NCI-H524 treated with DMSO at 0.1 percent for 48 hours (cell line): ENCODE measurements around the gene CDH24.
"Not testable (repeated sequence)": the region's sequence is repeated elsewhere in the genome, so short reads cannot be mapped to it uniquely, and the experiment has no call there.

Experiments used
- DNase-seq: peaks from one replicate; lab custom pipeline; 2025; lab: John Stamatoyannopoulos, UW

CDH24 gene

DNA sequence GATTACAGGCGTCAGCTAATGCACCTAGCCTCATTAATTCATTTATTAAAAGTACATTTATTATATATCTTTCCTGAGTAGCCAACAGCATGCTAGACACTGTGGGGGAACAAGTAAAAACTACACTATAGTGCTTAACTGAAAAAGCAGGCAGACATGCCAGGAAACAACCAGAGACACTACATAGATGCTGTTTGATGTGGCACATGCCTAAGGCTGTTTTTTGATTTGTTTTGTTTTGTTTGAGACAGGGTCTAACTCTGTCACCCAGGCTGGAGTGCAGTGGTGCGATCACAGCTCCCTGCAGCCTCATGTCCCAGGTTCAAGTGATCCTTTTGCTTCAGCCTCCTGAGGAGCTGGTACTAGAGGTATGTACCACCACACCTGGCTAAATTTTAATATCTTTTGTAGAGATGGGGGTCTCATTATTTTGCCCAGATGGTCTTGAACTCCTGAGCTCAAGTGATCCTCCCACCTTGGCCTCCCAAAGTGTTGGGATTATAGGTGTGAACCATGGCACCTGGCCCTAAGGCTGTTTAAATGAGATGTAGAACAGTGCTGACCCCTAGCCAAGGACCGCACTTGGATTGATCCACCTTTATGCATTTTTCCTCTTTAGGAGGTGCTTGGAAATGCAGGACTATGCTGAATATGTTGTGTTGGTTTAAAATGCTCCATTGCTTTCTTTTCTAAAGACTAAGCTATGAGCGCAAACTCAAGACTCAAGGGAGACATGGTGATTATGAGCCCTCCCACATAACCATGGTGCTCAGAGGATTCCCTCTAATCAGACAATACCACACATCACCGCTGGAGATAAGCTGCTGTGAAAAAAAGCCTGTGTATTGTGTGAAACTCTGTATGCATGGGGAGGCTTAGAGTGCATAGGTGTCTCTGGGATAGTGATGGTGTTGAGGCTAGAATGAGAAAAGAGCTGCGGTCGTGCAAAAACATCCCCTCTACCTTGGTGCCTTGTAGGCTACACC, 36.9 kb downstream of the CDH24 start:
- DNase-seq, result no peak

DNA sequence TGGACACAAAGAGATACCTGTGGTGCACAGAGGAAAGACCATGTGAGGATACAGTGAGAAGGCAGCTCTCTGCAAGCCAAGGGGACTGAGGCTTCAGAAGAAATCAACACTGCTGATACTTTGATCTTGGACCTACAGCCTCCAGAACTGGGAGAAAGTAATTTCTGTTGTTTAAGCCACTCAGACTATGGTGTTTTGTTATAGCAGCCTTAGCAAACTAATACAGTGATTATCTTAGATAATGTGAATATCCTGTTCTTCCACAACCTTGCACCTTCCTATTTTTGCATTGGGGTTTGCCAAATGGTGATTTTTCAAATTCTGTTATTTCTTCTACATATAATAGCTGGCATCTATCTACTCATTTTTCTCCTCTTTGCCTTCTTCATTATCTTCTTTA, 39.2 kb downstream of the CDH24 start:
- DNase-seq, result no peak

DNA sequence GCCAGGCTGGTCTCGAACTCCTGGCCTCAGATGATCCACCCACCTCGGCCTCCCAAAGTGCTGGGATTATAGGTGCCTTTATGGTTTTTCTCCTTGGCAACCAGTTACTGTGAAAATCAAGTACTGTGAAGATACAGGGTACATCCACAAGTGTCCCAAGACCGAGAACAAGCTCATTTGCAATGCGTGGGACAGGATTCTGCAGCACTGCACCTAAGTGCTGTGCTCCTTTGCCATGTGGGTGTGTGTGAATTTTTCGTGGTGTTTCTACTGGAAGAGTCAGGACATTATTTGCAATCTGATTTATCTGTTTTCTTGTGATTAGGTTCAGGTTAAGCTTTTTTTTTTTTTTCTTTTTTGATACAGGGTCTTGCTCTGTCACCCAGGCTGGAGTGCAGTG, 40.2 kb downstream of the CDH24 start:
- no peak for DNase-seq

DNA sequence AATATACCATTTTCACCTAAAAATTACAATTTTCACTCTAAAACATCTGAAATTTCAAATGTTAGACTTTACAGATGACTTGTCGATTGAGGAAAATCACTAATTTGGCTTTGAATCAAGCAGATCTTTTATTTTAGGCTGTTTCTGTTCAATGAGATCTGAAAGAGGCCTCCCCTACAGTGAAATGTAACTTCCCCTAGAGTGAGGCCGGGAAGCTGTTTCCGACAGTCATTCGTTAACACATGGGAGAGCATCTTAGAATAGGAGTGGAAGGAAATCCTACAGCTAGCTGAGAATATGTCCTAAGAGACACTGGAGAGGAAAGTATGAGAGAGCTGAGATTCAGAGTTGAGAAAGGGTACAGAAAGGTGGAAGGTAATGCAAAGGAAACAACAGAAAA, 41.7 kb downstream of the CDH24 start:
- no peak for DNase-seq

DNA sequence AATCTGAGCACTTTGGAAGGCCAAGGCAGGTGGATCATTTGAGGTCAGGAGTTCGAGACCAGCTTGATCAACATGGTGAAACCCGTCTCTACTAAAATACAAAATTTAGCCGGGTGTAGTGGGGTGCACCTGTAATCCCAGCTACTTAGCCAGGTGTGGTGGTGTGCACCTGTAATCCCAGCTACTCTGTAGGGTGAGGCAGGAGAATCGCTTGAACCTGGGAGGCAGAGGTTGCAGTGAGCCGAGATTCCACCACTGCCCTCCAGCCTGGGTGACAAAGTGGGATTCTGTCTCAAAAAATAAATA, 43.6 kb downstream of the CDH24 start:
- DNase-seq, result not testable (repeated sequence)

DNA sequence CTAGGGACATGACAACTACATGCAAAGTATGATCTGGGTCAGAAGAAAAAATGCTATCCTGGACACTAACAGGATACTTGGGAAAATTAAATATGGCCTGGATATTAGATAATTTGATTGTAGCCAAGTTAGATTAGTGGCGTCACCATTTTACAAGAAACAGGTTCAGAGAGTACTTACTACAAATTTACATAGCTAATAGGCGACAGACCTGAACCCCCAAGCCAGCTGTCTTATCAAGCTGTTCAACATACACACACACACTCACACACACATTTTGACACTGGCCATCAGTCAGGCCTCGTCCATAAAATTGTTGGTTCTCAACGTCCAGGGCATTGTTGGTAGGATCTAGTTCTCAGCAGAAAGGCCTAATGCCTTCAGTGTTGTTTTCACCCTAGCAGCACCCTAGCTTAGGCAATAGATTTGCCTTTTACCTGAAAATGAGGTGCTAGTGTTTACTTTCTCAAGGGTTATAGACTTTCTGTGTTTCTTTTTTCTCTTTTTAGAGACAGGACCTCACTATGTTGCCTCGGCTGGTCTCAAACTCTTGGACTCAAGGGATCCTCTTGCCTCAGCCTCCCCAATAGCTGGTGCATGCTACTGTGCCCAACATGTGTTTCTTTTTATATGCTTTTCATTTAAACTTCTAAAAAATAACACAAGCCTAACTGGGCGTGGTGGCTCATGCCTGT, 44.1 kb downstream of the CDH24 start:
- DNase-seq, result peak; percentile 89

DNA sequence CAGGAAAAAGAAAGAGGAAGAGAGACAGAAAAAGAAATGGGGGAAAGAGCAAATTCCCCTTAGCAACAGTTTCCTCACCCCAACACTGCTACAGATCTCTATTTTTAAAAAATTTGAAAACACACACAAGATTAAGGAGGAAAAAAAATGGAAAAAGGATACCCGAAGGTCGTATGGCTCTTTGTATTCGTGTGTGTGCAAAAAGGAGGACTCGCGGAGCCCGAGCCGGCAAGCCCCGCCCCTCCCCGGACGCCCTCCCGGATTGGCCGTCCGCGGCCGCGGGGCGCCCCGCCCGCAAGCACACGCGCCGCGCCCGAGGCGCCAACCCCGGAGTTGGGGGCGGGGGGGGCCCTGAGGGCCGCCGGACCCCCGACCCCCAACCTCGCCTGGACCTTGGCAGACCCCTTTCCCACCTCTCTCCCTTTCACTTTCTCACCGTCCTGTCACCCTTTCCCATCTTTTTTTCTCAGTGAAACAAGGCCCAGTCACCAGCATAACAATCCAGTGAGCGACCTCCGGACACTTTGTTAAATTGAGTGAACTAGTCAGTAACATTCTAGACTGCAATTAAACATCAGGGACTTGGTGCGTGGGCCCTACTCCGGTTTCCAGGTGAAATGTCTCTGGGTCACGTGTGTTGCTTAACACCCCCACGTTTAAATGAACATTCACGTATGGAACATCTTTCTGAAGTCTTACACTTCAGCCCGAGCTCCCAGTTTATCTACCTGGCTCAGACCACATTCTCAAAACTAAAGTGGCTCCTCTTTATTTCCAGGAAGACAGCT, 47.2 kb downstream of the CDH24 start, which contains the start of gene C14orf93:
Gene C14orf93, minus strand, starts transcription at position 205 of the 788 bp plus-strand sequence. CDS start 11,120 bp downstream, outside the sequence.
- DNase-seq, result peak; percentile 49

DNA sequence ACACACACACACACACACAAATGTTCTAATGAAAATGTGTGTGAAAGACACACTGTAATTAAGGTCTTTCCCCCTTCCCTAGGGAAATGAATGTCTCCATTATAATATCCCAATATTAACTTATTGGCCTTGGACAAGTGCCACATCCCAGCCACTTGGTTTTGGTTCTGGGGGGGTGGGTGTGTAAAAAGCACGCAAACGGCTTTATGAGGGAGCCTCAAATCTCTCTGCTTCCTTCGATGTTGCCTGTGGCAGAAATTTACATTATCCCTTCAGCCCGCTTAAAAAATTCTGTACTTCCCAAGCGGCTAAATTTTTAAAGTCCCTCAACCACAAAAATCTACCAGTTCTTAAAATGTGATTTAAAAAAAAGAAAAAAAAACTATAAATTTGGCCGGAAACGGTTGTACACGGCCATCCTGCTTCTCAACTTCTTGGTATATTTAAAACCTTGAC, 47.8 kb downstream of the CDH24 start:
- DNase-seq, result no peak

DNA sequence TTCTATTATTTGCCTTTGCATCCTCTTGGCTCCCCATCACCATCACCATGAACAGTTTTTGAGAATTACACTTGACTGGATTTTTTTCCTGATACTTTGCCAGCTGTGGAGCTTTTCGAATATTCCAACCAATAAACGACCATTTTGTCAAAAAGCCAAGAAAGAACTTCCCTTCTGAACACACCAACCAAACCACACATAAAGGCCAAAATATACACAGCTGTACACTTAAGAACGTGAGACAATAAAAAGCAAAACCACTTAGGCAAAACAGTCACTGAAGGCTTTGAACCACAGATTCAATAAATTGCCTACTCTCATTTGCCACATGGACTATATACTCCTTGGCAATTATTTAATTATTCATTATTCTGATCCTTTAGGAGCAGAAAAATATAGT, 48.5 kb downstream of the CDH24 start:
- no peak for DNase-seq

DNA sequence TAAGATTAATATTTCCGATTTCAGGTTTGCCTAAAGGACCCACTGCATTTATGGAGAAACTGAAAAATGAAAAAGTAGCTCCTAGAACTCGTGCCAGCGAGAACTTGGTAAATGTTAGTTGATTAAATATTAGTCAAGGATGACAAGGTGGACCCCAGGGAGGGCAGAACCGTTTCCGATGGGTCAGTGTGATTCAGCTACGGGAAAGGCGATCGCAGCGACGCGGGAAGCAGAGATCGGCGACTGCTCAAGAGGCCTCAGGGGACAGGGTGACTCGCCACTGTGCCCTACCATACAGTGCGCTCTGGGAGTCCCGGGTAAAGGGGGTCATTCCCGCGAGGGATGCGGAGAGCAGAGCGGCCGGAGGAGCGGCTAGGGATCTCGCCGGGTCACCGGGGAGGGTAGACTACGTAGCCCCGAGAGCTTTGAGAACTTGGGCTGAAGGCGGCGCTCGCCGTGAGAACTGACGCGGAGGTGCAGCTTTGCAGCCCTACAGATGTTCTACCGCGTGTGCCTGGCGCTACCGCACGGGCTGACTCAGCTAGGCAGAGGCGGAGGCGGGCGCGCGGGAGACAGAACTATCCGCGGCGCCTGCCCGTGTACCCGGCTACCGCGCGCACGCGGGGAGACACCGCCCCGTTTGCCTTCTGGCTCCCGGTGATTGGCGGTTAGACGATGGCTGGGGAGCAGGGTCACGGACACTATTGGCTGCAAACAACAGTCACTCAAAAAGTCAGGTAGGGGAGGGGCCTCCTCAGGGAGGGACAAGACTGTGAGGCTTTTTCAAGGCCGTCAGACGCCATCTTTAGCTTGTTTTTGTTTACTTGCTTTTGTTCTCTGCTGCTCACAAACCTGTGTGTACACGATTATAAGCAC, 50.5 kb downstream of the CDH24 start:
- DNase-seq, result peak; percentile 96

DNA sequence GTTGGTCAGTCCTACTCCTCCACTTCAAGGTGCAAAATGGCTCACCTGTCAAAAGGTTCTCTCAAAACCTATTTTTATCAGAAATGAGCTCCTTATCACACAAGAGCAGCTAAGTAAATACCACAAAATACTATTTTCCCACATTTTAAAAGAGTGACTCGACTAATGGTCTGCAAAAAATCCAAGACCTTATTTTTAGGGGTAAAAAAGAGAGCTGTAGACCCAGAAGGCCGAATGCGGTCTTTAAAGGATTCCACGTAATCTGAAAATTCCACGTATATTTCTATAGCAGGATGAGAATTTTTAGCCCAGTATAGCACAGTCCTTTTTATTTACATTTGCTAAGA, 51.2 kb downstream of the CDH24 start:
- DNase-seq, result no peak

DNA sequence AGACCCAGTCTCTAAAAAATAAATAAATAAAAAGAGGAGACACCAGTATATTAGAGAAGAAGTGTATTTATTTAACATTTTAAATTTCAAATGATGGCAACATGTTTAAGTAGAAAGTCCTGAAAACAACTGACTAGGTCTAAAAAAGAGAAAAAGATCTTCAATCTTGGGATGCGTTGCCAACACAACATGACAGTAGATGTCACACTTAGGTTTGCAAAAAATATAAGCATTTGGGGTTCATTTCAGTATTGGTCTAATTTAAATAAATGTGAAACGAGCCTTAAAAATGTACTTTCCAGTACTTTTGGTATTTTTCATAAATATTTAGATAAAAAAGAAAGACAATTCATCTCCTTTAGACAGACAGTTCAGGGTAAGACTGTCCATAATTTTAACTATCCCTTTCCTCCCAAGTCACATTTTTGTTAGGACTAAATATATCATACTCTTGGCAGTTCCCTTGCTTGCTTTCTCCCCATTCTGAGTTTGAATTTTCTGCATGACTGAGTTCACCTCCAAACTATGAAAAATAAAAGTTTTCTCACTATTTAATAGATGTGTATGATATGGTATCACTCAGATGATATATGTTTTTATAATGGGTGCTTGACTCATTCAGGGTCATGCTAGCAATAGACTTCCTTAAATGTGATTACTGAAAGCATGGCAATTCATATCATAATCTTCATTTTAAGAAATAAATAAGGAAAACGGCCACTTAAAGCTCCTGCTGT, 51.7 kb downstream of the CDH24 start:
- DNase-seq, result no peak

DNA sequence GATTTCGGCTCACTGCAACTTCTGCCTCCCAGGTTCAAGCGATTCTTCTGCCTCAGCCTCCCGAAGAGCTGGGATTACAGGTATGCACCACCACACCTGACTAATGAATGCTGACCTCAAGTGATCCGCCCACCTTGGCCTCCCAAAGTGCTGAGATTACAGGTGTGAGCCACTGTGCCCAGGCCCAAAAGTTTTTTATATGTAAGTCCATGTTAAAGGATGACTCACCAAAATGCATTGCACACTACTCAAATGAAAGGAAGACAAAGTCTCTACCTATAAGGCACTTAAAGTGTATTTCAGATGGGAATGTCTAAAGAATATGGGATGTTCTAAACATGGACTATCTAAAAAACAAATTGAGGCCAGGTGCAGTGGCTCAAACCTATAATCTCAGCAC, 53.0 kb downstream of the CDH24 start:
- DNase-seq, result not testable (repeated sequence)

DNA sequence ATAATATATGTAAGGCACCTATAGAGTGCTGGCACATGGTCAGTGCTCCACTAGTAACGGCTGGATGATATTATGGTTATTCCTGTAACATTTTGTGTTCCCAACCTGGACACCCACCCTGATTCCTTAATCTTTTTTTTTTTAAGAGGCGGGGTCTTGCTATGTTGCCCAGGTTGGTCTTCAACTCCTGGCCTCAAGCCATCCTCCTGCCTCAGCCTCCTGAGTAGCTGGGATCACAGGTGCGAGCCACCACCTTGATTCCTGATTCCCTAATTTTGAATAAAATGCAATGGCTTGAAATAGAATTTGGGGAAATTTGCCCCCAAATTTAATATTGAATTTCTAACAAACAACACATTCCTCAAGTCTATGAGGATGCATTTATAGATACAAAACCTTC, 54.7 kb downstream of the CDH24 start:
- no peak for DNase-seq

DNA sequence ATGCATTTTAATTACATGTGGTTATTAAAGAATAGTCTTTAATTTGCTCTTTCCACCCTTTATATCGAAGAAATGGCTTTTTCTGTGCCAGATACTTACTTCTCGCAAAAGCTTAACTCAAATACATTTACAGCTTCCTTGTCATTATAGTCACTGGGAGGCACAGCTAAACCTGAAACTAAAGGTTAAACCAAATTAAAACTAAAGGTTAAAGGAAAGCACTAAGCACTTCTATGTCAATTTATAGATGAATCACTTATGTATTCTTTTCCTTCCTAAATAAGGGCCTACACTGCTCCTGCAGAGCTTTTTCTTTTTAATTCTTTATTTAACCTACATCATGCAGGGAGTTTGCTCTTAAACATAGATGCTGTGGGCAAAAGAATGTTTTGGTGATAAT, 56.5 kb downstream of the CDH24 start:
- no peak for DNase-seq

DNA sequence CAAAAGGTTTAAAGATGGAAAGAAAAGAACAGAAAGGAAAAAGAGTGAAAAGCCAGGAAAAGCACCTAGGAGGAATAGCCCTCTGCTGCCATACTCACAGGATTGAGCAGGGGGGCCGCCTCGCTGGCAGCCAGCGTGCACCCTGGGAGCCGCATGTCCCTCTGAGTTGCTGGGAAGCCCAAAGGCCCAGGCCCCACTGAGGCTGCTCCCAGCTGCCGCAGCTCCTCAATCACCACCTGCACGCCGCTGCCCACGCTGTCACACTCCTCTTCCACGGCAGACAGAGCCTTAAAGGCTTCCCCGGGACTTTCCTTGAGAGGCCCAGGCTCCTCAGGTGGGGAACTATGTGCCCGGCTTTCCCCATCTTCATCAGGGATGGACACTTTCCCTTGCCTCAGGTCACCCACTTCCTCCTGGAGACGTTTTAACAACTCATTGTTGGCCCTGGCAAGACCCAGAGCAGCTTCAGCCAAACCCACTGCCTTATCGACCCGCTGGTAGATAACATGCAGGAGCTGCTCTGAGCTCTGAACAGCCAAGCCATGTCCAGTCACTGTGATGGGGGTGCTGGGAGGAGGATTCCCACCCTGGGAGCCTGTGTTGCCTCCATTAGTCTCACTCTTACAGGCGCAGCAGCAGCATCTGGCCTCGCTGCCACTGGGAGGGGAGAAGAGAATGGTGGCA, 58.8 kb downstream of the CDH24 start:
- DNase-seq, result no peak

DNA sequence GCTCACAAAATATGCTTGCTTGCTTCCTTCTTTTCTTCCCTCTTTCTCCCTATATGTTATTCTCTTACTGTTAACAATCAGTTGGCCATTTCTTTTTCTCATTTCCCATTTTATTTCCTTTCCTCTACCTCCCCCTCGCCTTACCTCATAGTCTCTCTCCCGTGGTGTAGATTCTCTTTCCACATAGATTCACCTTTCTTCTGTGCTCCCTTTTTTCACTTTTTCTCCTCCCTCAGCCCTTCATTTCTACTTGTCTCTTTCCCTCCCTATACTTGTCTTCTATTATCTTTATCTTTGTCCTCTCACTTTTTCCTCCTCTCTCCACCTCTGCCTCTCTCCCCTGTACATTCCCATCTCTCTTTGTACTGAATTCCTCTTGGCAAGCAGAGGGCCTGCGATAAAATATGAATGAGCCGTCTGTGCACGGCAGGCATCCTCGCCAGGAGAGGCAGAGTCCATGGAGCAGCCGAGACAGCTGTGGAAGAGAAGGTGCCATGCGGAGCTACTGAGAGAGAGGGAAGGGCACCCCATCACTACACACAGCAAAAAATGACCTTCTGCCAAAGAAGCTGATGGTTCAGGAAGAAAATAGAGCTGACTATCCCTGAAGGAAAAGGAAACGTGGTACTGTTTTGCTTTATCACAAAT, 59.5 kb downstream of the CDH24 start:
- no peak for DNase-seq
